Panc1 (cell line): Measurements from ENCODE around the gene PPP1R18. TPM values are rescaled to one million over a fixed set of nuclear protein-coding genes. Genes with fewer than 3 reads are reported as not detected.

Experiments used
- ATAC-seq: fragments of 200-7000 bp; cut with Tn5 transposase; 2 replicates; pipeline ENCODE4 v1.9.1; 2020; ENCODE audit warnings: mild to moderate bottlenecking, moderate library complexity
- BruUV-seq: library from RNA; stranded (reverse); fragments of 400-500 nt; replicated peaks from 2 replicates; lab custom pipeline; 2021; lab: Mats Ljungman, UMichigan
- CTCF ChIA-PET: fragments of 300-600 bp; sonication (Branson Sonifier 250); formaldehyde crosslinking; loops from one replicate; lab custom pipeline; 2022; ENCODE audit warnings: antibody characterized with exemption; lab: Charles Lee
- POLR2A ChIA-PET: fragments of 300-600 bp; sonication (Branson Sonifier 250); formaldehyde crosslinking; loops from one replicate; lab custom pipeline; 2022; ENCODE audit warnings: antibody characterized with exemption; lab: Charles Lee
- DNase-seq: peaks from one replicate; pipeline ENCODE4 v3.0.0-alpha.2; 2010; ENCODE audit warnings: low read depth, low spot score
- H3K27ac ChIP-seq: 2 replicates; pipeline ENCODE4 v1.5.1; 2011; ENCODE audit warnings: mild to moderate bottlenecking, low read length, inconsistent platforms
- H3K27me3 ChIP-seq: fragments of 200-500 bp; sonication (Bioruptor generic); 2 replicates; pipeline ENCODE4 v1.6.0; 2014; ENCODE audit warnings: low read length, inconsistent platforms; ENCODE audit not compliant: control insufficient read depth, insufficient read depth
- H3K36me3 ChIP-seq: fragments of 200-500 bp; sonication (Bioruptor generic); 2 replicates; pipeline ENCODE4 v1.5.1; 2014; ENCODE audit warnings: inconsistent platforms, mild to moderate bottlenecking, low read length, moderate library complexity; ENCODE audit not compliant: control insufficient read depth, insufficient read depth
- H3K4me1 ChIP-seq: 2 replicates; pipeline ENCODE4 v1.5.1; 2011; ENCODE audit warnings: inconsistent platforms, mild to moderate bottlenecking, low read length, moderate library complexity; ENCODE audit not compliant: control insufficient read depth, insufficient read depth
- H3K4me3 ChIP-seq, 2 experiments: 2 replicates each; pipeline ENCODE4 v1.5.1; 2011 to 2012; ENCODE audit warnings: low read depth in 2 of 2, low read length in 2 of 2, mild to moderate bottlenecking in 2 of 2, inconsistent platforms in 1 of 2, moderate library complexity in 1 of 2
- H3K9me3 ChIP-seq: fragments of 200-500 bp; sonication (Bioruptor generic); 2 replicates; pipeline ENCODE4 v1.5.1; 2014; ENCODE audit warnings: low read depth, mild to moderate bottlenecking, inconsistent platforms, low read length, moderate library complexity; ENCODE audit not compliant: control insufficient read depth, insufficient read depth
- POLR2AphosphoS5 ChIP-seq: IDR thresholded peaks from 2 replicates; pipeline ENCODE4 v1.6.1; 2012; ENCODE audit warnings: mild to moderate bottlenecking, low read depth, low read length, moderate library complexity
- REST ChIP-seq, 2 experiments: IDR thresholded peaks; 2 replicates each; pipeline ENCODE4 v1.6.1; 2011 to 2012; ENCODE audit warnings: low read depth in 2 of 2, control low read depth in 1 of 2, low read length in 1 of 2, mild to moderate bottlenecking in 1 of 2, moderate library complexity in 1 of 2; ENCODE audit not compliant: insufficient read depth in 1 of 2
- SIN3A ChIP-seq: IDR thresholded peaks from 2 replicates; pipeline ENCODE4 v1.6.1; 2012; ENCODE audit warnings: low read depth, mild to moderate bottlenecking, low read length, moderate library complexity, borderline replicate concordance; ENCODE audit not compliant: insufficient read depth
- TCF7L2 ChIP-seq: IDR thresholded peaks from 2 replicates; pipeline ENCODE4 v1.6.1; 2011; ENCODE audit warnings: mild to moderate bottlenecking, low read depth, low read length, inconsistent platforms
- in situ Hi-C: cut with HindIII; loops from 2 replicates; pipeline ENCODE4 v1.10.0; 2016; ENCODE audit warnings: low sequenced_read_pairs, low pct_unique_long_range_greater_than_20kb
- intact Hi-C: fragments of 100-400 bp; cut with micrococcal nuclease; formaldehyde crosslinking; loops from one replicate; pipeline ENCODE4 v1.10.0; 2022; ENCODE audit not compliant: unreplicated experiment
- total RNA-seq: library from RNA; stranded (reverse); gene quantifications from one replicate; pipeline ENCODE4 v1.2.1, GENCODE V29; 2021; ENCODE audit not compliant: unreplicated experiment
- TF ChIP-seq, protein P1 (sequence below): fragments of 450-650 bp; IDR thresholded peaks from 2 replicates; pipeline ENCODE4 v1.5.1; 2017; ENCODE audit warnings: mild to moderate bottlenecking

PPP1R18 gene
- total RNA-seq, 1 experiment from 2014 or later = 55.3 TPM

- no peaks in the 10 kb centered on the region for H3K9me3 ChIP-seq
- DNase-seq = peak; percentile 68
- H3K27me3 ChIP-seq = no peaks in the 10 kb centered on the region
- H3K36me3 ChIP-seq = no peaks in the 10 kb centered on the region
- ChIA-PET CTCF (interaction anchor here (2.5 kb wide), 1 partner anchor 8 kb away, joined by 11 read pairs; no protein-coding TSS in a partner anchor), POLR2A (no interaction called here)
- H3K4me3 ChIP-seq = peak overlapping the region; percentile 85 to 96
- TF ChIP-seq, protein P1, sequence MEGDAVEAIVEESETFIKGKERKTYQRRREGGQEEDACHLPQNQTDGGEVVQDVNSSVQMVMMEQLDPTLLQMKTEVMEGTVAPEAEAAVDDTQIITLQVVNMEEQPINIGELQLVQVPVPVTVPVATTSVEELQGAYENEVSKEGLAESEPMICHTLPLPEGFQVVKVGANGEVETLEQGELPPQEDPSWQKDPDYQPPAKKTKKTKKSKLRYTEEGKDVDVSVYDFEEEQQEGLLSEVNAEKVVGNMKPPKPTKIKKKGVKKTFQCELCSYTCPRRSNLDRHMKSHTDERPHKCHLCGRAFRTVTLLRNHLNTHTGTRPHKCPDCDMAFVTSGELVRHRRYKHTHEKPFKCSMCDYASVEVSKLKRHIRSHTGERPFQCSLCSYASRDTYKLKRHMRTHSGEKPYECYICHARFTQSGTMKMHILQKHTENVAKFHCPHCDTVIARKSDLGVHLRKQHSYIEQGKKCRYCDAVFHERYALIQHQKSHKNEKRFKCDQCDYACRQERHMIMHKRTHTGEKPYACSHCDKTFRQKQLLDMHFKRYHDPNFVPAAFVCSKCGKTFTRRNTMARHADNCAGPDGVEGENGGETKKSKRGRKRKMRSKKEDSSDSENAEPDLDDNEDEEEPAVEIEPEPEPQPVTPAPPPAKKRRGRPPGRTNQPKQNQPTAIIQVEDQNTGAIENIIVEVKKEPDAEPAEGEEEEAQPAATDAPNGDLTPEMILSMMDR = no peak
- peak; percentile 85 for TF ChIP-seq POLR2AphosphoS5
- no peak for TF ChIP-seq TCF7L2
- TF ChIP-seq REST (IDR thresholded peaks at IDR 0.05; ENCODE audit: insufficient read depth in 1 of 2, low read depth in 2 of 2, low read length in 1 of 2) = no peak
- TF ChIP-seq SIN3A = peak; percentile 87; the same call in 1 of the 2 replicates
- intact Hi-C loops (no loop called here), in situ Hi-C loops (no loop called here)
- no TSS peak for BruUV-seq
- peak overlapping the region; percentile 86 for H3K27ac ChIP-seq
- H3K4me1 ChIP-seq = peaks cover 40% of the 10 kb centered on the region
- ATAC-seq = peak; percentile 71
These were observed 638 bp upstream of the PPP1R18 start for GRCh38 chr6:30686908-30687658.

DNA sequence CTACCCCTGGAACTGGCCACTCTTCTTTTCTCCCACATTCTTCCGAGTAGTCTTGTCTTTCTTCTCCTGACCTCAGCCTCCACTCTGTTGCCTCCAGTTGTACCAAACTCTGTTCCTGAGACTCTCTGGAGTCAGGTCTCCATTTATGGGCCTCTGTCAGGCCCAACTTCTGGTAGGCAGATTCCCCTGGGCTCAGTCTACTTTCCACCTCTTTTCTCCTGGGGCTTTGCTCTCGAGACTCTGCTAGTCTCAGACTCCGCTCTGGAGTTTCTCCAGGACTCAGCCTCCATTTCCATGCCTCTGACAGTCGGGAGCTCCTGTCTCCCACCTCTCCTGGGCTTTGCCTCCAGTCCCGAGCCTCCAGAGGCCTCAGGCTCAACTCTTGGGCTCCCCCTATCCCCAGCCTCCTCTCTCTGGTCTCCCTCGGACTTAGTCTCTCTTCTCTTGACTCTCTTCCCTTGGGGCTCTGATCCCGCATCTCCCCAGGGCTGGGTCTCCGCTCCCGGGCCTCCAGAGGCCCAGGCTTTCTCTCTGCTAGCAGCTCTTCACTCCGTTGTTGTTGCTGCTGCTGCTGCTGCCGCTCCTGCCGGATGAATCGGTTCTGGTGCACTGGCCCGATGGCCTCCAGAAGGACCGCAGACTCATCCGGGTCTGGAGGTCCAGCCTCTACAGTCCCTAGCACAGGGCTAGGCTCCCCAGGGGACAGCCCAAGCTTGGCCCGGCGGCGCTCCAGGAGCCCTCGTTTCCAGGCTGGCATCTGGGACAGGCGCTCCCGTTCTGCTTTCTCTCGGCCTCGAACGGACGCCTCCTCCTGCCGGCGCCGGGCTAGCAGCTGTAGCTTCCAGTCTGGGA lies 1.1 kb downstream of the PPP1R18 start:
- Histone ChIP-seq H3K36me3 (no peaks in the 10 kb centered on the region), H3K27me3 (no peaks in the 10 kb centered on the region), H3K27ac (peak overlapping the region; percentile 94), H3K4me3 (peak overlapping the region; percentile 85 to 96), H3K9me3 (no peaks in the 10 kb centered on the region), H3K4me1 (peaks cover 38% of the 10 kb centered on the region)
- POLR2A ChIA-PET = no interaction called here
- CTCF ChIA-PET = no interaction called here
- in situ Hi-C loops (no loop called here), intact Hi-C loops (no loop called here)
- ATAC-seq = no peak
- no peak for TF ChIP-seq TCF7L2
- TF ChIP-seq, protein P1 = peak; percentile 69
- BruUV-seq = TSS peak; percentile 71
- DNase-seq = no peak
